Stimulated activated CD4-positive, alpha-beta T cell treated with anti-CD3 and anti-CD28 coated beads, Interleukin-2, amount 100 ng/mL, for 4 hours (primary cell): ENCODE data around the gene SLC22A12.

Experiments
- DNase-seq: peaks from one replicate; pipeline ENCODE4 v3.0.0-alpha.2; 2020; ENCODE audit warnings: low read depth

Gene SLC22A12

DNA sequence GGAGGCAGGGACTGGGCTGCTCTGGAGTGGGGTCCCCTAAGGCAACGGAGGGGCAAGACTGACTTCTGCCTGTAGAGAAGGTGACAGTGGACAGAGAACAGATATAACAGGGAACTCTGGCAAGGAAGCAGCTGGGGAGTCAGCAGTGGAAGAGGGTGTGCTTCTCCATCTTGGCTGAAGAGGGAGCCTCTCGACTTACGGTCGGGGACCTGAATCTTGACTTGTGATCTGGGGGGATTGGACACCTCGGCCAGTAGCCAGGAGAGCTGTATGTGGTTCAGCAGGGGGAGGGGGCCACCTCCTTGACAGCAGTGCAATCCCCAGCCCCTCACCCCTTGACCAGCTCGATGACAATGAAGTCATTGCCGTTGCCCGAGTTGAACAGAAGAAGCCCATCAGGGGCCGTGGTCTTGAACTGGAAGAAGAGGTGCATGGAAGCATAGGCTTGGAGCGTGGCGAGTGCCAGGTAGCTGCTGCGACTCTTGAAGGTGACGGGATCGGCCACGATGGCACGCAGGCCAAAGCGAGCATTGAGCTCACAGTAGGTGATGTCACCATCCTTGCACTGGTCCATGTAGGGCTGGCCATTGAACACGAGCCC, 60.0 kb downstream of the SLC22A12 start:
- DNase-seq: no peak
